HEK293 (cell line): Measurements from ENCODE around the gene CDC34.

ENCODE experiments used
- KLF7 ChIP-seq: fragments of 450-650 bp; formaldehyde crosslinking; IDR thresholded peaks from 2 replicates; pipeline ENCODE4 v1.5.1; 2016; ENCODE audit warnings: missing biosample characterization, missing genetic modification characterization, borderline replicate concordance
- ZNF146 ChIP-seq: fragments of 450-650 bp; formaldehyde crosslinking; IDR thresholded peaks from 2 replicates; pipeline ENCODE4 v1.5.1; 2016; ENCODE audit warnings: missing biosample characterization, missing genetic modification characterization
- ZNF626 ChIP-seq: fragments of 450-650 bp; sonication (Bioruptor Pico); formaldehyde crosslinking; IDR thresholded peaks from 2 replicates; pipeline ENCODE4 v1.5.1; 2018; ENCODE audit warnings: missing biosample characterization, missing genetic modification characterization, inconsistent platforms
- ZNF660 ChIP-seq: fragments of 450-650 bp; IDR thresholded peaks from 2 replicates; pipeline ENCODE4 v1.5.1; 2018; ENCODE audit warnings: missing biosample characterization, mild to moderate bottlenecking, missing genetic modification characterization
- ZNF830 ChIP-seq: fragments of 450-650 bp; IDR thresholded peaks from 2 replicates; pipeline ENCODE4 v1.5.0; 2018; ENCODE audit warnings: missing biosample characterization, missing genetic modification characterization, low read depth, mild to moderate bottlenecking, moderate library complexity
- TF ChIP-seq, protein P1 (sequence below): fragments of 450-650 bp; formaldehyde crosslinking; IDR thresholded peaks from 2 replicates; pipeline ENCODE4 v1.5.1; 2017; ENCODE audit warnings: missing biosample characterization, mild to moderate bottlenecking, missing genetic modification characterization, moderate library complexity
- TF ChIP-seq, protein P2 (sequence below): fragments of 450-650 bp; formaldehyde crosslinking; IDR thresholded peaks from 2 replicates; pipeline ENCODE4 v1.5.1; 2016; ENCODE audit warnings: missing biosample characterization, missing genetic modification characterization

DNA sequence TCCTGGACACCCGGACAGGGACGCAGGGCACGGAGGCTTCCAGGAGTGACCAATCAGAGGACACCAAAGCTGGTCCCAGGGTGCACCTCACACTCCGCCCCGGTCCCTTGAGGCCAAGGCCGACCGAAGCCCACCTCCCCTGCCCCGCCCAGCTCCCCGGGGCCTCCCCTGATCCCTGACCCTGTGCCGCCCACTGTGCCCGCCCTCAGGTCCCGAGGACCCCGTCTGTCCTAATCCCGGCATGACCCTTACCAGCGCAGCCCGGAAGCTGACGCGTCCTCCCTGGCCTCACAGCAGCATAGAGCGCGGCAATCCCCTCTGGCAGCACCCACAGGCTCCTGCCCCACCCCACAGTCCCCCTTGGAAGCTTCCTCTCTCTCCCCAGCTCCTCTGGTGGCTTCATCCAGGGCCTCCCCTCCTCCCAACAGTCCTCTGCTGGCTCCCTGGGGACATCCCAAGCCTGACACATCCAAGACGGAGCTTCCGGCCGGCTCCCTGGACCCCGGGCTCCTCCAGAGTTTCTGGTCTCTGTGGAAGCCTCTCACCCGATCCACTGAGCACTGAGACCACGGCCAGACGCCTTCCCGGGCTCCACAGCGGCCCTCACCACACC is 7.4 kb upstream of the CDC34 start:
- no peak for TF ChIP-seq KLF7 (tag by site-specific recombination)
- TF ChIP-seq, protein P1, sequence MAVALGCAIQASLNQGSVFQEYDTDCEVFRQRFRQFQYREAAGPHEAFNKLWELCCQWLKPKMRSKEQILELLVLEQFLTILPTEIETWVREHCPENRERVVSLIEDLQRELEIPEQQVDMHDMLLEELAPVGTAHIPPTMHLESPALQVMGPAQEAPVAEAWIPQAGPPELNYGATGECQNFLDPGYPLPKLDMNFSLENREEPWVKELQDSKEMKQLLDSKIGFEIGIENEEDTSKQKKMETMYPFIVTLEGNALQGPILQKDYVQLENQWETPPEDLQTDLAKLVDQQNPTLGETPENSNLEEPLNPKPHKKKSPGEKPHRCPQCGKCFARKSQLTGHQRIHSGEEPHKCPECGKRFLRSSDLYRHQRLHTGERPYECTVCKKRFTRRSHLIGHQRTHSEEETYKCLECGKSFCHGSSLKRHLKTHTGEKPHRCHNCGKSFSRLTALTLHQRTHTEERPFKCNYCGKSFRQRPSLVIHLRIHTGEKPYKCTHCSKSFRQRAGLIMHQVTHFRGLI: no peak
- TF ChIP-seq ZNF626 (tag by site-specific recombination): no peak
- TF ChIP-seq, protein P2, sequence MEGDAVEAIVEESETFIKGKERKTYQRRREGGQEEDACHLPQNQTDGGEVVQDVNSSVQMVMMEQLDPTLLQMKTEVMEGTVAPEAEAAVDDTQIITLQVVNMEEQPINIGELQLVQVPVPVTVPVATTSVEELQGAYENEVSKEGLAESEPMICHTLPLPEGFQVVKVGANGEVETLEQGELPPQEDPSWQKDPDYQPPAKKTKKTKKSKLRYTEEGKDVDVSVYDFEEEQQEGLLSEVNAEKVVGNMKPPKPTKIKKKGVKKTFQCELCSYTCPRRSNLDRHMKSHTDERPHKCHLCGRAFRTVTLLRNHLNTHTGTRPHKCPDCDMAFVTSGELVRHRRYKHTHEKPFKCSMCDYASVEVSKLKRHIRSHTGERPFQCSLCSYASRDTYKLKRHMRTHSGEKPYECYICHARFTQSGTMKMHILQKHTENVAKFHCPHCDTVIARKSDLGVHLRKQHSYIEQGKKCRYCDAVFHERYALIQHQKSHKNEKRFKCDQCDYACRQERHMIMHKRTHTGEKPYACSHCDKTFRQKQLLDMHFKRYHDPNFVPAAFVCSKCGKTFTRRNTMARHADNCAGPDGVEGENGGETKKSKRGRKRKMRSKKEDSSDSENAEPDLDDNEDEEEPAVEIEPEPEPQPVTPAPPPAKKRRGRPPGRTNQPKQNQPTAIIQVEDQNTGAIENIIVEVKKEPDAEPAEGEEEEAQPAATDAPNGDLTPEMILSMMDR (tag by site-specific recombination): no peak
- no peak for TF ChIP-seq ZNF660 (tag by site-specific recombination)
- TF ChIP-seq ZNF146 (tag by site-specific recombination): no peak
- no peak for TF ChIP-seq ZNF830 (tag by site-specific recombination)
